GM23338 (cell line): ENCODE measurements around the gene ARHGEF17.

ENCODE experiments used
- ZNF114 ChIP-seq: fragments of 250-450 bp; sonication (Bioruptor Pico); IDR thresholded peaks from 2 replicates; pipeline ENCODE4 v1.5.0; 2020; ENCODE audit warnings: mild to moderate bottlenecking, moderate library complexity
- TF ChIP-seq, protein P1 (sequence below): IDR thresholded peaks from one replicate; pipeline ENCODE4 v1.6.1; 2018; ENCODE audit warnings: antibody characterized with exemption; ENCODE audit not compliant: unreplicated experiment
- TF ChIP-seq, protein P2 (sequence below), 2 experiments: fragments of 200-600 bp in 1 of 2; sonication (generic) in 1 of 2; conservative IDR thresholded peaks; 2 replicates each; pipeline versions ENCODE4 v1.5.1 to v1.6.1; 2016 to 2017; ENCODE audit warnings: antibody characterized with exemption in 2 of 2, low read depth in 2 of 2, mild to moderate bottlenecking in 2 of 2, moderate library complexity in 1 of 2

DNA sequence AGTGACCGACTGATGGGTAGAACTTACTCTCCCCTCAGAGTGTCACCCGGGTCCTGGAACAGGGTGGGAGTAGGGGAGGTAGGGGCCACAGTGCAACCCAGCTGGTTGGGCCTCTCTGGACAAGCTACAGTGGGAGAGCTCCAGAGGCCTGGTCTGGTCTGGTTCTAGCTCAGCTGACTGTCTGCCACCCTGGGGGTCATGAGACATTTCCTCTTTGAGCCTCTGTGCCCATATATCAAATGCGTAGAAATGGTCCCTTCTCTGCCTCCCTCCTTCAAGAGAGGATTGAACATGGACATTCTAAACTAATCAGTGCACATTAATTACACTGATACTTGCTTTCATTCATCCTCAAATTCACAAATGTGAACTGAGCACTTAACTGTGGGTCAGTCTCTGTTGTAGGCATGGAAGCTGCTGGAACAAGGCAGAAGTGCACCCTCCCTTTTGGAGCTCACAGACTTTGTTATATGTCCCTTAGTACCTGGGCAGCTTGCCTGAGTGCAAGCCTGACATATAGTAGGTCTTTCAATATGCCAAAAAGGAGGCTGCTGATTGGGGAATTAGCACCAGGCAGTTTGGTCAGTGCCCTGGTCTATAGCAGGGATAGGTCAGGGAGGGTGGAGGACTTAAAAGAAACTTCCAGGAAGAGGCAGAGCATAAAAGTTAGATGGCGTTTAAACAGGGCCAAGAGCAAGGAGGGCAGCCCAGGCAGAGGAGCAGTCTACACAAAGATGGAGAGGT lies 25.7 kb downstream of the ARHGEF17 start:
- TF ChIP-seq, protein P1, sequence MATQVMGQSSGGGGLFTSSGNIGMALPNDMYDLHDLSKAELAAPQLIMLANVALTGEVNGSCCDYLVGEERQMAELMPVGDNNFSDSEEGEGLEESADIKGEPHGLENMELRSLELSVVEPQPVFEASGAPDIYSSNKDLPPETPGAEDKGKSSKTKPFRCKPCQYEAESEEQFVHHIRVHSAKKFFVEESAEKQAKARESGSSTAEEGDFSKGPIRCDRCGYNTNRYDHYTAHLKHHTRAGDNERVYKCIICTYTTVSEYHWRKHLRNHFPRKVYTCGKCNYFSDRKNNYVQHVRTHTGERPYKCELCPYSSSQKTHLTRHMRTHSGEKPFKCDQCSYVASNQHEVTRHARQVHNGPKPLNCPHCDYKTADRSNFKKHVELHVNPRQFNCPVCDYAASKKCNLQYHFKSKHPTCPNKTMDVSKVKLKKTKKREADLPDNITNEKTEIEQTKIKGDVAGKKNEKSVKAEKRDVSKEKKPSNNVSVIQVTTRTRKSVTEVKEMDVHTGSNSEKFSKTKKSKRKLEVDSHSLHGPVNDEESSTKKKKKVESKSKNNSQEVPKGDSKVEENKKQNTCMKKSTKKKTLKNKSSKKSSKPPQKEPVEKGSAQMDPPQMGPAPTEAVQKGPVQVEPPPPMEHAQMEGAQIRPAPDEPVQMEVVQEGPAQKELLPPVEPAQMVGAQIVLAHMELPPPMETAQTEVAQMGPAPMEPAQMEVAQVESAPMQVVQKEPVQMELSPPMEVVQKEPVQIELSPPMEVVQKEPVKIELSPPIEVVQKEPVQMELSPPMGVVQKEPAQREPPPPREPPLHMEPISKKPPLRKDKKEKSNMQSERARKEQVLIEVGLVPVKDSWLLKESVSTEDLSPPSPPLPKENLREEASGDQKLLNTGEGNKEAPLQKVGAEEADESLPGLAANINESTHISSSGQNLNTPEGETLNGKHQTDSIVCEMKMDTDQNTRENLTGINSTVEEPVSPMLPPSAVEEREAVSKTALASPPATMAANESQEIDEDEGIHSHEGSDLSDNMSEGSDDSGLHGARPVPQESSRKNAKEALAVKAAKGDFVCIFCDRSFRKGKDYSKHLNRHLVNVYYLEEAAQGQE, result no peak
- TF ChIP-seq ZNF114, result no peak
- TF ChIP-seq, protein P2, sequence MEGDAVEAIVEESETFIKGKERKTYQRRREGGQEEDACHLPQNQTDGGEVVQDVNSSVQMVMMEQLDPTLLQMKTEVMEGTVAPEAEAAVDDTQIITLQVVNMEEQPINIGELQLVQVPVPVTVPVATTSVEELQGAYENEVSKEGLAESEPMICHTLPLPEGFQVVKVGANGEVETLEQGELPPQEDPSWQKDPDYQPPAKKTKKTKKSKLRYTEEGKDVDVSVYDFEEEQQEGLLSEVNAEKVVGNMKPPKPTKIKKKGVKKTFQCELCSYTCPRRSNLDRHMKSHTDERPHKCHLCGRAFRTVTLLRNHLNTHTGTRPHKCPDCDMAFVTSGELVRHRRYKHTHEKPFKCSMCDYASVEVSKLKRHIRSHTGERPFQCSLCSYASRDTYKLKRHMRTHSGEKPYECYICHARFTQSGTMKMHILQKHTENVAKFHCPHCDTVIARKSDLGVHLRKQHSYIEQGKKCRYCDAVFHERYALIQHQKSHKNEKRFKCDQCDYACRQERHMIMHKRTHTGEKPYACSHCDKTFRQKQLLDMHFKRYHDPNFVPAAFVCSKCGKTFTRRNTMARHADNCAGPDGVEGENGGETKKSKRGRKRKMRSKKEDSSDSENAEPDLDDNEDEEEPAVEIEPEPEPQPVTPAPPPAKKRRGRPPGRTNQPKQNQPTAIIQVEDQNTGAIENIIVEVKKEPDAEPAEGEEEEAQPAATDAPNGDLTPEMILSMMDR (conservative IDR thresholded peaks at IDR 0.05; ENCODE audit: low read depth in 2 of 2), result no peak
